ENCODE data around the gene FPGS. TPM values are rescaled to one million over a fixed set of nuclear protein-coding genes. Genes with fewer than 3 reads are reported as not detected.

Gene FPGS
- total and polyA plus RNA-seq, 2 of the 4 experiments (the other 2 are of a cell fraction) = 43.9 to 75.7 TPM

- intact Hi-C loops (cut with micrococcal nuclease) (loop anchor here (1.0 kb wide), 1 partner anchor 50 kb away; the partner anchor contains the start of gene TOR2A), in situ Hi-C loops (cut with MboI; ENCODE audit: low sequenced_read_pairs) (no loop called here), dilution Hi-C loops (cut with HindIII; ENCODE audit: low sequenced_read_pairs, unreplicated experiment) (no loop called here)
- no peak overlapping the region for H2AK5ac ChIP-seq (ENCODE audit: low read depth, low read length)
- peak; percentile 64 for DNase-seq
- peak overlapping the region; percentile 56 for H2BK5ac ChIP-seq (ENCODE audit: low read depth, low read length, poor library complexity, severe bottlenecking)
- 0% methylated on average over 19 of the region's 123 CpGs; no CpG with 5 or more reads in 1 of the 2 experiments for WGBS, 2 experiments (ENCODE audit: extremely low coverage in 2 of 2, insufficient read length in 1 of 2)
- H3K56ac ChIP-seq (ENCODE audit: extremely low read depth, insufficient read depth, low read length) = no peak overlapping the region
- peaks cover 31% of the 10 kb centered on the region for H3K36me3 ChIP-seq (ENCODE audit: control insufficient read depth, insufficient read depth, low read length)
- H3K4me1 ChIP-seq (ENCODE audit: control insufficient read depth, insufficient read depth, low read length) = no peaks in the 10 kb centered on the region; the same call in 1 of the 2 replicates
- H3K27ac ChIP-seq (ENCODE audit: insufficient read depth, low read length) = peak overlapping the region; percentile 48; the same call in 1 of the 2 replicates
- no peak overlapping the region for H3K4ac ChIP-seq (ENCODE audit: low read depth, low read length)
- H3K18ac ChIP-seq (ENCODE audit: low read depth, low read length) = no peak overlapping the region
- TF ChIP-seq SMC3 (IDR thresholded peaks at IDR 0.05; ENCODE audit: low read depth, low read length) (peak; percentile 69), MXI1 (IDR thresholded peaks at IDR 0.05; ENCODE audit: borderline replicate concordance, low read depth, low read length) (no peak), RFX5 (IDR thresholded peaks at IDR 0.05; ENCODE audit: low read depth, low read length) (no peak), CTCF (conservative IDR thresholded peaks at IDR 0.05; ENCODE audit: low read depth, low read length) (peak; percentile 77), MAZ (IDR thresholded peaks at IDR 0.05; ENCODE audit: borderline replicate concordance, low read depth, low read length) (peak; percentile 87; the same call in 1 of the 2 replicates), POLR2A (IDR thresholded peaks at IDR 0.05; ENCODE audit: low read depth, low read length) (no peak; the same call in 1 of the 2 replicates), NFE2L2 (IDR thresholded peaks at IDR 0.05; ENCODE audit: low read depth, low read length) (no peak), CHD1 (IDR thresholded peaks at IDR 0.05; ENCODE audit: low read depth, low read length) (no peak; the same call in 1 of the 2 replicates), RAD21 (IDR thresholded peaks at IDR 0.05; ENCODE audit: low read length) (peak; percentile 76)
- H3K9me1 ChIP-seq (ENCODE audit: insufficient read depth, low read length) = no peaks in the 10 kb centered on the region; the same call in 1 of the 2 replicates
- H4K5ac ChIP-seq (ENCODE audit: low read depth, low read length) = no peak overlapping the region
- ATAC-seq (ENCODE audit: low read depth) = peak; percentile 70
- H3K79me1 ChIP-seq (ENCODE audit: low read depth in 1 of 2, low read length in 2 of 2) = peaks cover 14 to 41% of the 10 kb centered on the region in 2 experiments
- POLR2A ChIA-PET (ENCODE audit: unreplicated experiment) = interaction anchor here (0.5 to 1.0 kb wide), 3 partner anchors 16 to 231 kb away, joined by 3 to 19 read pairs (median 4); no protein-coding TSS in a partner anchor
- peak overlapping the region; percentile 95 for H3K4me3 ChIP-seq (ENCODE audit: insufficient read depth, low read depth, low read length)
- CTCF ChIA-PET = interaction anchor here (0.6 to 2.2 kb wide), 4 partner anchors 9 to 325 kb away, joined by 3 to 8 read pairs (median 4); partner anchors contain the start of gene TOR2A
- H2AK9ac ChIP-seq (replicated peaks; ENCODE audit: low read depth, low read length, poor library complexity) = peak overlapping the region; percentile 51
- H3K23ac ChIP-seq (ENCODE audit: low read depth, low read length) = no peak overlapping the region
- no peak overlapping the region for H2BK20ac ChIP-seq (ENCODE audit: low read depth, low read length)
- H2BK120ac ChIP-seq (ENCODE audit: low read depth, low read length) = no peak overlapping the region
- peak overlapping the region; percentile 74 for H3K4me2 ChIP-seq (ENCODE audit: low read depth, low read length)
- no peak overlapping the region for H4K91ac ChIP-seq (ENCODE audit: insufficient read depth, low read depth, low read length)
- H4K20me1 ChIP-seq (ENCODE audit: insufficient read depth, low read length) = peaks cover 43% of the 10 kb centered on the region
- no peaks in the 10 kb centered on the region for H3K9me3 ChIP-seq (ENCODE audit: control insufficient read depth, insufficient read depth, low read length)
- no peak overlapping the region for H3K9ac ChIP-seq (ENCODE audit: low read depth, low read length)
- no TSS peak for BruUV-seq (replicated peaks)
- no peak overlapping the region for H2BK15ac ChIP-seq (ENCODE audit: low read depth, low read length)
- no peak overlapping the region for H3K14ac ChIP-seq (replicated peaks; ENCODE audit: low read depth, low read length)
- H3K27me3 ChIP-seq (ENCODE audit: control insufficient read depth, insufficient read depth, low read length) = no peaks in the 10 kb centered on the region
- peak overlapping the region; percentile 96 for H2AFZ ChIP-seq (replicated peaks; ENCODE audit: low read length, poor library complexity)
- peak overlapping the region in 1 of 2 experiments; percentile 70; a peak in 2 of 4 replicates for H4K8ac ChIP-seq (ENCODE audit: low read depth in 2 of 2, low read length in 2 of 2)
Measured at GRCh38 chr9:127785023-127785932, 17.4 kb upstream of the FPGS start.
